ENCODE measurements around the gene EXOC8.

The EXOC8 gene

GRCh38 chr1:231374394-231374793 lies 36.7 kb upstream of the EXOC8 start:
- no peaks in the 10 kb centered on the region for H3K9me3 ChIP-seq (ENCODE audit: severe bottlenecking)
- no peak for ATAC-seq (ENCODE audit: low read depth)
- no peak for TF ChIP-seq CTCF (IDR thresholded peaks at IDR 0.05; ENCODE audit: poor library complexity, severe bottlenecking)
- DNase-seq (ENCODE audit: low spot score), result no peak
- no peaks in the 10 kb centered on the region; the same call in 1 of the 2 replicates for H3K36me3 ChIP-seq (ENCODE audit: low read depth)
- no peaks in the 10 kb centered on the region for H3K27me3 ChIP-seq (ENCODE audit: insufficient read depth, poor library complexity, severe bottlenecking)
- no peaks in the 10 kb centered on the region for H3K4me1 ChIP-seq (ENCODE audit: insufficient read depth, poor library complexity, severe bottlenecking)
- H3K4me3 ChIP-seq (ENCODE audit: severe bottlenecking), result no peak overlapping the region
- H3K27ac ChIP-seq (ENCODE audit: poor library complexity, severe bottlenecking), result no peak overlapping the region

GRCh38 chr1:231372501-231372900 lies 34.8 kb upstream of the EXOC8 start:
- Histone ChIP-seq H3K27ac (ENCODE audit: poor library complexity, severe bottlenecking) (no peak overlapping the region), H3K27me3 (ENCODE audit: insufficient read depth, poor library complexity, severe bottlenecking) (no peaks in the 10 kb centered on the region), H3K4me3 (ENCODE audit: severe bottlenecking) (no peak overlapping the region), H3K9me3 (ENCODE audit: severe bottlenecking) (no peaks in the 10 kb centered on the region), H3K36me3 (ENCODE audit: low read depth) (no peaks in the 10 kb centered on the region; the same call in 1 of the 2 replicates), H3K4me1 (ENCODE audit: insufficient read depth, poor library complexity, severe bottlenecking) (no peaks in the 10 kb centered on the region)
- DNase-seq (ENCODE audit: low spot score) (no peak), ATAC-seq (ENCODE audit: low read depth) (no peak)
- TF ChIP-seq CTCF (IDR thresholded peaks at IDR 0.05; ENCODE audit: poor library complexity, severe bottlenecking), result no peak

GRCh38 chr1:231369282-231369681 lies 31.6 kb upstream of the EXOC8 start:
- Histone ChIP-seq H3K4me1 (ENCODE audit: insufficient read depth, poor library complexity, severe bottlenecking) (no peaks in the 10 kb centered on the region), H3K9me3 (ENCODE audit: severe bottlenecking) (no peaks in the 10 kb centered on the region), H3K36me3 (ENCODE audit: low read depth) (peaks cover 12% of the 10 kb centered on the region), H3K27me3 (ENCODE audit: insufficient read depth, poor library complexity, severe bottlenecking) (no peaks in the 10 kb centered on the region), H3K27ac (ENCODE audit: poor library complexity, severe bottlenecking) (no peak overlapping the region), H3K4me3 (ENCODE audit: severe bottlenecking) (no peak overlapping the region)
- peak; percentile 11 for TF ChIP-seq CTCF (IDR thresholded peaks at IDR 0.05; ENCODE audit: poor library complexity, severe bottlenecking)
- ATAC-seq (ENCODE audit: low read depth) (no peak), DNase-seq (ENCODE audit: low spot score) (no peak)

- H3K27me3 ChIP-seq (ENCODE audit: insufficient read depth, poor library complexity, severe bottlenecking), result no peaks in the 10 kb centered on the region
- no peak for DNase-seq (ENCODE audit: low spot score)
- peaks cover 12% of the 10 kb centered on the region for H3K36me3 ChIP-seq (ENCODE audit: low read depth)
These were observed 26.5 kb upstream of the EXOC8 start for GRCh38 chr1:231364192-231364591.

More at GRCh38 chr1:231364192-231364591, 26.5 kb upstream of the EXOC8 start:
- no peak for ATAC-seq (ENCODE audit: low read depth)
- no peak for TF ChIP-seq CTCF (IDR thresholded peaks at IDR 0.05; ENCODE audit: poor library complexity, severe bottlenecking)
- Histone ChIP-seq H3K27ac (ENCODE audit: poor library complexity, severe bottlenecking) (no peak overlapping the region), H3K9me3 (ENCODE audit: severe bottlenecking) (no peaks in the 10 kb centered on the region), H3K4me1 (ENCODE audit: insufficient read depth, poor library complexity, severe bottlenecking) (no peaks in the 10 kb centered on the region), H3K4me3 (ENCODE audit: severe bottlenecking) (no peak overlapping the region)

All from RWPE2 (cell line).